GM18951 (cell line): Measurements from ENCODE around the gene RANBP2.
"Not testable (repeated sequence)": the region's sequence is repeated elsewhere in the genome, so short reads cannot be mapped to it uniquely, and the experiment has no call there.

ENCODE experiments used
- POLR2A ChIP-seq: IDR thresholded peaks from 4 replicates; pipeline ENCODE4 v1.6.1; 2011; ENCODE audit warnings: mild to moderate bottlenecking; ENCODE audit not compliant: insufficient read length, insufficient read depth; ENCODE audit errors: extremely low read depth
- in situ Hi-C: fragments of 300-500 bp; cut with MboI; formaldehyde crosslinking; loops from one replicate; pipeline ENCODE4 v1.12.0; 2022; ENCODE audit warnings: low sequenced_read_pairs, mixed read lengths, inconsistent platforms; ENCODE audit not compliant: unreplicated experiment

Gene RANBP2

DNA sequence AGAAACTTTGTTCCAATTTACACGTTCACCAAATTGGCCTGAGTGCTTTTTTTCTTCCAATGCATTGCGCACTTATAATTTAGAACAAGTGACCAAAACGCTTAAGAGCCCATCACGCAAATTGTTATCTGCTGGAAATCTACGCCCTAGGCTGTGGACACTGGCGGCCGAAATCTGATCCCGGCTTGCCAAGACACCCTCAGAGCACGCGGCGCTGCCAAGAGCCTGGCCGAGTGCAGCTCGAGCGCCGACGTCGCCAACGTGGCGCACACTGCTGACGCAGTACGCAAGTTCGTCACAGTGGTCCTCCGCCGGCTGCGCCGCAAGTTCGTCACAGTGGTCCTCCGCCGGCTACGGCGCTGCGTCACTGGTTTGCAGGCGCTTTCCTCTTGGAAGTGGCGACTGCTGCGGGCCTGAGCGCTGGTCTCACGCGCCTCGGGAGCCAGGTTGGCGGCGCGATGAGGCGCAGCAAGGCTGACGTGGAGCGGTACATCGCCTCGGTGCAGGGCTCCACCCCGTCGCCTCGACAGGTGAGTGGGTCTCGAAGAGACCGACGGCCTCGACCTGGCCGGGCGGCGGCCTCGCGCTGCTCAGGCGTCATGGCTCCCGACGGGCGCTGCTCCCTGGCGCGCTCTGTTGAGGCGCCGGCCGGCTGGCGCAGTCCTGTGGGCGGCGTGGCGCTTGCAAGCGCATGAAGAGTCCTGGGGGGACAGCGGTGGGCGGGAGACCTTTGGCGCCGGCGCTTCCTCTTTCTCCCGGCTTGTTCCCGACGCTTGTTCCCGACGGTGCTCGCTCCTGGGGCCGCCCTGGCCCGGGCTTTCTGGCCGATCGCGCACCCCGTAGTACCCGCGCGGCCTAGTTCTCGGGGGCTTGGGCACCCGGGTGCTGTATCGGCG is at the start of gene RANBP2:
TSS of gene RANBP2 (plus strand) at position 334 of the 896 bp plus-strand sequence. CDS start at position 459, 125 bp downstream.
- TF ChIP-seq POLR2A, result peak; percentile 98
- in situ Hi-C loops, result no loop called here

DNA sequence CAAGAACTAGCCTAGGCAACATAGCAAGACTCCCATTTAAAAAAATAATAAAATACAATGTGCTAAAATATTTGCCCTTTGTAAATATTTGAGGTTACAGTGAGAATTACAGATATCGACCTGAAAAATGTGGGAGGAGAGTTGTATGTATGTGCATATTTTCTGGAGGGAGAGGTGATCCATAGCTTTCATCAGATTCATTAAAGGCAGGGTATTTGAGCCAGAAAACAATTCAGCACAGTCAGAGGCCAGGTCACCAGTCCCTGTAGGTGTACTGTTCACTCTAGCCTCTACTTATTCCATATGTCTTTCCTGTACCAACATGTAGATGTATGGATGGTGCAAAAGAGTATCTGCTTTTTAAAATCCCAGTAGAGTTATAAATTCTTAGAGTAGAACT is 49.0 kb upstream of the RANBP2 start:
- in situ Hi-C loops, result not testable (repeated sequence)

DNA sequence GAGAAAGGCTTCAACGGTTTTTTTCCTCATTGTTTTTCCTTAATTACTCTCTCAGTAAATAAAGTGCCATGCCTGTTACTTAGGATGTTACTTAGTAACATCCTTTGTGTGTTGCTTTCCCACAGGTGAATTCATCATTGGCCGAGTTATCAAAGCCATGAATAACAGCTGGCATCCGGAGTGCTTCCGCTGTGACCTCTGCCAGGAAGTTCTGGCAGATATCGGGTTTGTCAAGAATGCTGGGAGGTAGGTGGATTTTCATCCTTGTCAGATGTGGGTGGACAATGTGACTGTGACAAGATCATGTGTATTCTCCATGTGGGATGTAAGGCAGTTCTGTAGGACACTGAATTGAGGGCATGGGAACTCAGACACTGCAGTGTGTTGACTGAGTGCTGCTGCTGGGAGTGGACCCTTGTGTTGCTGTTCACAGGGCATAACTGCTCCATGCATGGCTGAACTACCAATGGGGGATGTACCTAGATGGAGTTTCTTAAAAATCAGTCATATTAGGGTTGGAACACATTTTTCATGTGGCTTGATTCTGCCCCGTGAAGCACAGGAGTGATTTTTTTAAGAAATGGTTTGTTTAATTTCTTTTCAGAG is 47.0 kb upstream of the RANBP2 start:
- in situ Hi-C loops, result not testable (repeated sequence)

DNA sequence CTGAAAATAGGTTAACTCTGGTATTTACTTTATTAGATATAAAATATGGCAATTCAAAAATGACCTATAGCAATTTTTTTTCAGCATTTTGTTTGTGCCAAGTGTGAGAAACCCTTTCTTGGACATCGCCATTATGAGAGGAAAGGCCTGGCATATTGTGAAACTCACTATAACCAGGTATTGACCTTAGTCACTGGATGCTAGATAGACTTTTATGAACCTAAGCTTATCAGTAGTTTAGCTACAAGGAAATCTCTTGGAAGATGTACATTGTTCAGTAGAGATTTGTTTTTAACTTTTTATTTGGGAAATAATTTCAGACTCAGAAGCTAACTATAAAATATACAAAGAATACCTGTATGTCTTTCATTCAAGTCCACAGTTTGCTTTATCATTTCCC is 42.8 kb upstream of the RANBP2 start:
- in situ Hi-C loops, result not testable (repeated sequence)

DNA sequence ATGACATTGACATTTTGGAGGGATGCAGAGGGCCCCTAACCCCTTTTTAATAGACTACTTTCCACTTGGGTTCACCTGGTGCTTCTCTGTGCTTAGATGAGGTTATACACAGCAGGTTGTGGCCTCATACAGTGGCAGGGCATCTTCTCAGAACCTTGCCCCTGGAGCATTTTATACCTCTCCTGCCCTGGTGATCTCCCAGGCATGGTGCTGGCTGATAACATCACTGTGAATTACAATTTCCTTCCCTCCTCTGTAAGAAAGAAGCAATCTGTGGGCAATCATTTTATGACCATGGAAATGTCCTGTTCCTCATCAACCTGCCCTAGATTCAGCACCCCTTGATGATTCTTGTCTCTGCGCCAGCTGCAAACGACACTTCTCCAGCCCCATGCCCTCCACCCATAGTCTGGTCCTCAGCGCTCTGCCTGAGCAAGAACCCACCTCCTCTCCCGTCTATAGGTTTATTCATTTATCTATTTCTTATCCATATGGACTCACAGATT is 42.0 kb upstream of the RANBP2 start:
- in situ Hi-C loops, result not testable (repeated sequence)

DNA sequence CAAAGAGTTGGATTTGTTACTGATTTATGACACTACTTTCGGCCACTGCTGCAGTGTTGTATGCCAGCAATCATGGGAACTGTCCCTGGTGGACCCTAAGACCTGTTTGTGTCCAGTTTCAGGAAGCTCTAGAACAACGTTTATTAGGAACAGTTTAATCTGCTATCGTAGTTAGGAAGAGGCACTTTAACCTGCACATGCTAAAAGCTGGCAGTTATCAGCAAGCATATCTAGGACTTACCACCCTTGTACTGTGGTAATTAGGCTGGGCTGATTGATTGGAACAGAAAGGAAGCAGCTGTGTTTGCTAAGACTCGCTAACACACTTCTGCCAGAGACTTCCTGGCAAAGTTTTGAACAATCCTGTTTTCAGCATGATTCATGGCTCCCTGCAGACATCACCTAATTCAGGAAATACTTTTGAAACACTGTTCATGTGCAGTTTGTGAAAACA is 41.1 kb upstream of the RANBP2 start:
- in situ Hi-C loops, result not testable (repeated sequence)

DNA sequence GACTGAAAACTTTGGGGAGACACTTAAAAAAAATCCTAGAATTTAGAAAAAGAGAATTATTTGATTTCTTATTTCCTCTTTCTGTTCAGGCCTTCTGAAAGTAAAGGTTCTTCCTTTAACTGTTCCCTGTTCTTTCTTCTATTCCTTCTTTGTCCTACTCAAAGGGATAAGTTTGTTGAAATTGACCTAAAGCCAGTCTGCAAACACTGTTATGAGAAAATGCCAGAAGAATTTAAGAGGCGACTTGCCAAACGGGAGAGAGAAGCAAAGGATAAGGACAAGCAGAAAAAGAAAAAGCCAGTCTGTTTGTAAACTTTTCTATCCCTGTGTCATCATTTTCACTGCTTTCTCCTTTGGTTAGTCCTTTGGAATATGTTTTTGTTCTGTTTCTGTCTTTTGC is 38.5 kb upstream of the RANBP2 start:
- in situ Hi-C loops, result not testable (repeated sequence)

DNA sequence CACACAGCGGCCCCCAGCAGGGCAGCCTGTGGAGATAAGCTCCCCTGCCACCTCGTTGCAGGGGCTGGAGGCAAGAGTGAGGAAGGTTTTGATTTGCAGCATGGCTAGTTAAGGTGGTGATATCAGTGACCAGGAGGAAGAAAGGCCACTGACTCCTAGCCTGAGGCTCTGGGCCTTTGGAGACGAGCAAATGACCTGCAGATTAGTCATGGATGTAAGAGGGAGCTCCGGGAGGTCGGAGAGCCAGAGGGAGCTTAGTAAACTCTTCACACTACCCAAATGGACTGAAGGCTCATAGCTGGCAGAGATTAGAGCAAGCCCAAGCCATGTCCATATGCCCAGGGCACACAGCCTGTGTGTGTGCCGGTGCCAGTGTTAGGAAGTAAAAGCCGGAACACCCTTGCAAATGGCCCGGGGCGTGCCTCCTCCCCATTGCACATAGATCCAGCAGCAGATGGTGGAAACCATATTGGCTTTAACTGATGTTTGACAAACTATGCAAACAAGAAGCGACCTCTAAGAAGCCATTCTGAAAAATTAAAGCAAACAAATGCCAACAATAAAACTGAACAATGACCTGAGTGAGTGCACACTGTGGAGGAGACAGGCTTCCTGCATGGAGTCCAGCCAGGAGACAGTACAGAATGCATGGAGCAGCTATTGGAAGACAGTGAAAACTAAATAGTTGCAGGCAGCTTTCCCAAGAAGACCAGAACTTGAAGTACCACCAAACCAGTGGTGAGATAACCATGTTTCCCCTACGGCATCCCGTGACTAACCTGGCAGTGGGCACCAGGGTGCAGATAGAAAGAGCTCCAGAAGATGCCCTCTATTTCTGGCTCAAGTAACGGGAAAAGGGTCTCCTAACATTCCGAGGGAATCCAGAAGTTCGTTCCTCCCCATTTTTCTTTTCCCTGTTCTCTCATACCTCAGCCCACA is 30.2 kb upstream of the RANBP2 start:
- in situ Hi-C loops, result not testable (repeated sequence)

DNA sequence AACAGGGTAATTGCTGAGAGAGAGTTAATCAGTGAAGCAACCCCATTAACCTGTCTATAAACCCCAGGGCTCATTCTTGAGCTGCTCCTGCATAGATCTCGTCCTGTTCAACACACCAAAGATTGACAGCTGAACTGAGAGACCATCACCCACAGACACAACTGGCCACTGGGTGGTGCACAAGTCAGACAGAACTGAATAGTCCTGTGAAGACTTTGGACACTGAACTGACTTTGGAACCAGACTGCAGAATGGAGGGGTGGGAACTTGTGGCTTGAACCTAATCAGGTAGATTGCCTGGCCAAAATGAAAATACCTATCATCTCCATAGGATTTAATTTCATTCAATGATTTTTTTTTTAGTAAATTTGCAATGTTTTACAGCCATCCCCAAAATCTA is 29.3 kb upstream of the RANBP2 start:
- in situ Hi-C loops, result not testable (repeated sequence)

DNA sequence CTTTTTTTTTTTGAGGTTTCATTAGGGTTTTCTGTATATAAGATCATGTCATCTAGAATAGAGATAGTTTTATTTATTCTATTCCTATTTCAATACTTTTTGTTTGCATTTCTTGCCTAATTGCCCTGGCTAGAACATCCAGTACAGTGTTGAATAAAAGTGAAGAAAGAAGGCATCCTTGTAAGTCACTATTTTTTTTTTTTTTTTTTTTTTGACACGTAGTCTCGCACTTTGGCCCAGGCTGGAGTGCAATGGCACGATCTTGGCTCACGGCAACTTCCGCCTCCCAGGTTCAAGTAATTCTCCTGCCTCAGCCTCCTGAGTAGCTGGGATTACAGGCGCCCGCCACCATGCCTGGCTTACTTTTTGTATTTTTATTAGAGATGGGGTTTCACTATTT is 27.8 kb upstream of the RANBP2 start:
- no peak for TF ChIP-seq POLR2A
- in situ Hi-C loops, result no loop called here

DNA sequence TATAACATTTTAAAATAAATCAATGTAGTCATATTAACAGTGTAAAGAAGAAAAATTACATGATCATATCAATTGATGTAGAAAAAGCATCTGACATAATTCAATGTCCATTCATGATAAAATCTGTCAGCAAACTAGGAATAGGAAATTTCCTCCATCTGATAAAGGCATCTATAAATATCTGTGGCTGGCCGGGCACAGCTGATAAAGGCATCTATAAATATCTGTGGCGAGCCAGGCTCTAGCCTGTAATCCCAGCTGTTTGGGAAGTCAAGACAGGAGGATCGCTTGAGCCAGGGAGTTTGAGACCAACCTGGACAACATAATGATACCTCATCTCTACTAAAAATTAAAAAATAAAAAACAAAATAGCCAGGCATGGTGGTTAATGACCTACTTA is 18.1 kb upstream of the RANBP2 start:
- no peak for TF ChIP-seq POLR2A
- in situ Hi-C loops, result no loop called here

DNA sequence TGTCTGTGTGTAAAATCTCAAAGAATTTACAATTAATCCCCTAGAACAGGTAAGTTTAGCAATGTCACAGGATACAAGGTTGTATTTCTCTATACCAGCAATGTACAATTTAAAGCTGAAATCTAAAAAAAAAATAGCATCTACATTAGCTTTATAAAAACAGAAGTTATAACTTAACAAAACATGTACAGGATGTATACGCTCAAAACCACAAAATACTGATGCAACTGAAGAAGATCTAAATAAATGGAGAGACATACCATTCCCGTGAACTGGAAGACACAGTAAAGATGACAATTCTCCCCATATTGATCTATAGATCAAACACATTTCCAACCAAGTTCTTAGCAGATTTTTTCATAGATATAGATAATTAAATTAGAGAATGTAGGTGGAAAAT is 17.5 kb upstream of the RANBP2 start:
- no peak for TF ChIP-seq POLR2A
- in situ Hi-C loops, result no loop called here

DNA sequence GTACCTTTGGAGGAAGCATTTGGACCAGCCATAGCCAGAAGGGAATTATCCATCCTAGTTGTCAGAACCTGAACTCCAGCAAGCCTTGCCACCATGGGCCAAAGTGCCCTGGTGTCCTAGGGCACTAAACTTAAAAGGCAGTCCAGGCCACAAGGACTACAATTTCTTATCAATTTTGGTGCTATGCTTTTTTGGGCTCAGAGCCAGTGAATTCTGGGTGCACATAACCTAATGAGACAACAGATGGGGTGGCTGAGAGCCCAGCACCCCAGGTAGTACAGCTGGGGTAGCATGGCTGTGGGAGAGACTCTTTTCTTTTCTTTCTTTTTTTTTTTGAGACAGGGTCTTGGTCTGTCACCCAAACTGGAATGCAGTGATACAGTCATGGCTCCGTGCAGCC is 14.4 kb upstream of the RANBP2 start:
- in situ Hi-C loops, result no loop called here
- TF ChIP-seq POLR2A, result no peak

DNA sequence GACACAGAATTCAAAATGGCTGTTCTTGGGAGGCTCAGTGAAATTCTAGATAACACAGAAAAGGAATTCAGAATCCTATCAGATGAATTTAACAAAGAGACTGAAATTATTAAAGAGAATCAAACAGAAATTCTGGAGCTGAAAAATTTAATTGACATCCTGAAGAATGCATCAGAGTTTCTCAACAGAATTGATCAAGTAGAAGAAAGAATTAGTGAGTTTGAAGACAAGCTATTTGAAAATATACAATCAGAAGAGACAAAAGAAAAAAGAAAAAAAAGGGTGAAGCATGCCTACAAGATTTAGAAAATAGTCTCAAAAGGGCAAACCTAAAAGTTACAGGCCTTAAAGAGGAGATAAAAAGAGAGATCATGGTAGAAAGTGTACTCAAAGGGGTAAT is 12.0 kb upstream of the RANBP2 start:
- no peak for TF ChIP-seq POLR2A
- in situ Hi-C loops, result no loop called here

DNA sequence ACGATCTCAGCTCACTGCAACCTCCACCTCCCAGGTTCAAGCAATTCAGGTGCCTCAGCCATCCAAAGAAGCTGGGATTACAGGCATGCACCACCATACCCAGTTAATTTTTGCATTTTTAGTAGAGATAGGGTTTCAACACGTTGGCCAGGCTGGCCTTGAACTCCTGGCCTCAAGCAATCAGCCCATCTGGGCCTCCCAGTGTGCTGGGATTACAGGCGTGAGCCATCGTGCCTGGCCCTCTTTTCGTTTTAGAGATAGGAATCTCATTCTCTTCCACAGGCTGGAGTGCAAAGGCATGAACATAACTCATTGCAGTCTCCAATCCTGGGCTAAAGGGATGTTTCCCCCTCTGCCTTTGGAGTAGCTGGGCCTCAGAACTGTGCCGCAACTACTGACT is 2.3 kb upstream of the RANBP2 start:
- in situ Hi-C loops, result not testable (repeated sequence)

DNA sequence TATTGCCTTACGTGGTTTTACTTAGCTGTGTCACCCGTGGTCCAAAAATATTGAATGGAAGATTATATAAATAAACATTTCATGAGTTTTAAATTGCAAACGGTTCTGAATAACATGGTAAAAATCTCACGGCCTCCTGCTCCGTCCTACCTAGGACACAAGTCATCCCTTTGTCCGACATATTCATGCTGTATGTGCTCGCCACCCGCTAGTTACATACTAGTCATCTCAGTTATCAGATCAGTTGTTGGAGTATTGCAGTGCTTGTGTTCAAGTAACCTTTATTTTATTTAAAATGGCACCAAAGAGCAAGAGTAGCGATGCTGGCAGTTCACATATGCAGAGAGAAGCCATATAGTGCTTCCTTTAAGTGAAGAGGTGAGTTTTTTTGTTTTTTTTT is 6.8 kb downstream of the RANBP2 start:
- in situ Hi-C loops, result not testable (repeated sequence)

DNA sequence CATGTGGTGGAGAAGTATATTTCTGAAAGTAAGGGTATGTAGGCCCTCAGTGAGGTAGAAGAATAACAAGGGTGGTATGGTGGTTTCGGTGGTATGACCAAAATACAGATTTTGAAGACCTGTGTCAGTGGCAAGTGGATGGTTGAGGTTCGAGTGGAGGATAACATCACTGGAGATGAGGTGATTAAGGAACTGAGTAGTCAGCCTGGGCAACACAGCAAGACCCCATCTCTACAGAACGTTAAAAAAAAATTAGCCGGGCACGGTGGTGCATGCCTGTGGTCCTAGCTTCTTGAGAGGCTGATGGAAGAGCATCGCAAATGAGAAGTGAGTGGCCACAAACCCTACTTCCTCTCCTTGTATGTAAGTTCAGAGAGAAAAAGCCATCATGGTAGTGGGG is 15.4 kb downstream of the RANBP2 start:
- in situ Hi-C loops, result not testable (repeated sequence)

DNA sequence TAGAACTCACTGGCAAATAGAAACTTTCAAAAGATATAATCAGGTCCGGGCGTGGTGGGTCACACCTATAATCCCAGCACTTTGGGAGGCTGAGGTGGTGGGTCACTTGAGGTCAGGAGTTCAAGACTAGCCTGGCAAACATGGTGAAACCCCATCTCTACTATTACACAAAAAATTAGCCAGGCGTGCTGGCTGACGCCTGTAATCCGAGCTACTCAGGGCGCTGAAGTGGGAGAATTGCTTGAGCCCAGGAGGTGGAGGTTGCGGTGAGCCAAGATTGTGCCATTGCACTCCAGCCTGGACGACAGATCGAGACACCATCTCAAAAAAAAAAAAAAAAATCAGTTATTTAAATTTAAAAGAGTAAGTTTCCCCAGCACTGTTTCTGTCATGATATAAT is 38.7 kb downstream of the RANBP2 start:
- in situ Hi-C loops, result not testable (repeated sequence)

DNA sequence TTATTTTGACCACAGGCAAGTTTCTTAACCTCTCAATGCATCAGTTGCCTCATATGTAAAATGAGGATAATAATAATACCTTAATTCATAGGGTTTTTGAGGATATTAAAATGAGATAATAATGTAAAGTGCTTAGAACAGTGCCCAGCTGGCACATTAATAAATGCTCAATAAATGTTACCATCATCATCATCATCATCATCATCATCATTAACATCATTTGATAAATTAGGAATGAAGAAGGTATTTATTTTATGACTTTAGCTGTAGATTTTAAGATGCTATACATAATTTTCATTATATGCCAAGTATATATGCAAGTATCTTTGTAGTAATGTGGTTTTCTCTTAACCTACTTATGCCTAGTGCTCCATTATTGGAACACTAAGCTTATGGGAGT is 43.3 kb downstream of the RANBP2 start:
- in situ Hi-C loops, result not testable (repeated sequence)
